ENCODE measurements around the gene CLEC4M. TPM values are rescaled to one million over a fixed set of nuclear protein-coding genes. Genes with fewer than 3 reads are reported as not detected.

The CLEC4M gene
- total and polyA plus RNA-seq, 2 experiments from 2014 or later: not detected

DNA sequence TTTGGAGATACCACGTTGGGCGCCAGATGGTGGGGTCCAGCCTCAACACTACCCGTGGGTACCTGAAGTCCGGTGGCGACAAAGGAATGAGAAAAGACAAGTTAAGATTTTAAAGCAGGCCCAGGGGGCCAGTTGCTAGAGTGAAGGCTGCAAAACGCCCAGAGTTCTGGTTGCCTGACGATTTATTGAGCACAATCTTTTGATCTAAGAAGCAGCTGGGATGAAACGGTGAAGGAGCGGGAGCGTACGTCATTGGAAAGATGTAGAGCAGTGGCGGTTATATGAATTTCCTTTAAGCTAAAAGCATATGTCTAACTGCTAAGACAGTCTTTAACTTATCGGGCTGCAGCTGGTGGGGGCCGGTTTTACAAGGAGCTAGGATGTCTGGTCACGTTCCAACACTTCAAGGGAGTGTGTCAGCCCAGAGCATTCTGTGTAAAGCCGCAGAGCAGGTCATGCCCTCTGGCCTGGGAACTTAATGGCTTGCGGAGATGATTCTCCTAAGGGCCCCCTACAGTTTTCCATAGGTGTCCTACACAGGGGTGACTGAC, 38.1 kb downstream of the CLEC4M start:
- peaks cover 32% of the 10 kb centered on the region for H3K9me3 Mint-ChIP-seq
- TF ChIP-seq, protein P1, sequence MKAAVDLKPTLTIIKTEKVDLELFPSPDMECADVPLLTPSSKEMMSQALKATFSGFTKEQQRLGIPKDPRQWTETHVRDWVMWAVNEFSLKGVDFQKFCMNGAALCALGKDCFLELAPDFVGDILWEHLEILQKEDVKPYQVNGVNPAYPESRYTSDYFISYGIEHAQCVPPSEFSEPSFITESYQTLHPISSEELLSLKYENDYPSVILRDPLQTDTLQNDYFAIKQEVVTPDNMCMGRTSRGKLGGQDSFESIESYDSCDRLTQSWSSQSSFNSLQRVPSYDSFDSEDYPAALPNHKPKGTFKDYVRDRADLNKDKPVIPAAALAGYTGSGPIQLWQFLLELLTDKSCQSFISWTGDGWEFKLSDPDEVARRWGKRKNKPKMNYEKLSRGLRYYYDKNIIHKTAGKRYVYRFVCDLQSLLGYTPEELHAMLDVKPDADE (IDR thresholded peaks at IDR 0.05): no peak
- peaks cover 24% of the 10 kb centered on the region for H3K36me3 Mint-ChIP-seq (ENCODE audit: low read depth)
- Histone ChIP-seq H3K27ac (ENCODE audit: low read depth) (no peak overlapping the region), H3K36me3 (ENCODE audit: insufficient read depth) (no peaks in the 10 kb centered on the region), H3K4me2 (no peak overlapping the region), H3K4me3 (no peak overlapping the region), H3K27me3 (ENCODE audit: insufficient read depth) (peaks cover 10% of the 10 kb centered on the region; the same call in 1 of the 2 replicates), H3K79me2 (replicated peaks; ENCODE audit: insufficient read depth) (no peaks in the 10 kb centered on the region), H3K9me2 (ENCODE audit: insufficient read depth) (no peaks in the 10 kb centered on the region), H2AFZ (no peak overlapping the region), H3K4me1 (ENCODE audit: insufficient read depth) (peaks cover 7% of the 10 kb centered on the region; the same call in 1 of the 2 replicates), H4K20me1 (replicated peaks; ENCODE audit: insufficient read depth) (no peaks in the 10 kb centered on the region), H3F3A (replicated peaks; ENCODE audit: low read depth) (no peaks in the 10 kb centered on the region)
- peaks cover 12% of the 10 kb centered on the region; the same call in 2 of the 3 replicates for H3K4me1 Mint-ChIP-seq
- H3K27me3 Mint-ChIP-seq (ENCODE audit: insufficient read depth, low read depth, poor library complexity): peaks cover 2% of the 10 kb centered on the region
- no peak overlapping the region for H3K27ac Mint-ChIP-seq
- no peak for ATAC-seq
- H3K4me3 Mint-ChIP-seq: no peak overlapping the region
- no peak for DNase-seq (ENCODE audit: low spot score)

DNA sequence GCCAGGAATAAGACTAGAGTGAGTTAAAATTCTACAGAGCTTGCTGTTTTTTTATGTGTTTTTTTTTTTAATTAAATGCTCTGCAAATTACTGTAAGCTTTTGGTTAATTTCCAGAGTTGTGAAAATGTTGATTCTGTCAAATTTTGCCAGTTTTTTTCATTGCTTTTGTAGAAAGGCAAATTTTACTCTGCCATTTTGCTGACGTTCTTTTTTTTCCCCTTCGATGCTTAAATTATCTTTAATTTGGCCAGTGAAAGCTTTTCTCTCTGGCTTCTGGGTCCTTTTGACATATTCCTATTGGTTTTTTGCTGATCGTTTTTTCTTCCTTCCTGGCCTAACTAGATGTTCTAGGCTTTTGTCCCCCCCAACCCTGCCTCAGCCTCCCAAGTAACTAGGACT, 43.2 kb downstream of the CLEC4M start:
- Mint-ChIP-seq H3K4me1 (peaks cover 3% of the 10 kb centered on the region; the same call in 2 of the 3 replicates), H3K4me3 (no peak overlapping the region), H3K27ac (no peak overlapping the region), H3K27me3 (ENCODE audit: insufficient read depth, low read depth, poor library complexity) (peaks cover 5% of the 10 kb centered on the region), H3K36me3 (ENCODE audit: low read depth) (peaks cover 19% of the 10 kb centered on the region), H3K9me3 (peaks cover 24% of the 10 kb centered on the region)
- Histone ChIP-seq H3F3A (replicated peaks; ENCODE audit: low read depth) (no peaks in the 10 kb centered on the region), H3K27me3 (ENCODE audit: insufficient read depth) (no peaks in the 10 kb centered on the region), H4K20me1 (replicated peaks; ENCODE audit: insufficient read depth) (no peaks in the 10 kb centered on the region), H2AFZ (no peak overlapping the region), H3K9me2 (ENCODE audit: insufficient read depth) (no peaks in the 10 kb centered on the region), H3K4me1 (ENCODE audit: insufficient read depth) (no peaks in the 10 kb centered on the region), H3K4me2 (no peak overlapping the region), H3K79me2 (replicated peaks; ENCODE audit: insufficient read depth) (no peaks in the 10 kb centered on the region), H3K27ac (ENCODE audit: low read depth) (no peak overlapping the region), H3K36me3 (ENCODE audit: insufficient read depth) (no peaks in the 10 kb centered on the region; the same call in 1 of the 2 replicates), H3K4me3 (no peak overlapping the region)
- ATAC-seq (no peak), DNase-seq (ENCODE audit: low spot score) (no peak)
- no peak for TF ChIP-seq NANOG (IDR thresholded peaks at IDR 0.05; ENCODE audit: borderline replicate concordance)
- TF ChIP-seq EZH2phosphoT487 (IDR thresholded peaks at IDR 0.05; ENCODE audit: unreplicated experiment): no peak
- TF ChIP-seq, protein P1 (IDR thresholded peaks at IDR 0.05): no peak
- no peak for TF ChIP-seq REST (IDR thresholded peaks at IDR 0.05; ENCODE audit: unreplicated experiment)
- TF ChIP-seq, protein P2, sequence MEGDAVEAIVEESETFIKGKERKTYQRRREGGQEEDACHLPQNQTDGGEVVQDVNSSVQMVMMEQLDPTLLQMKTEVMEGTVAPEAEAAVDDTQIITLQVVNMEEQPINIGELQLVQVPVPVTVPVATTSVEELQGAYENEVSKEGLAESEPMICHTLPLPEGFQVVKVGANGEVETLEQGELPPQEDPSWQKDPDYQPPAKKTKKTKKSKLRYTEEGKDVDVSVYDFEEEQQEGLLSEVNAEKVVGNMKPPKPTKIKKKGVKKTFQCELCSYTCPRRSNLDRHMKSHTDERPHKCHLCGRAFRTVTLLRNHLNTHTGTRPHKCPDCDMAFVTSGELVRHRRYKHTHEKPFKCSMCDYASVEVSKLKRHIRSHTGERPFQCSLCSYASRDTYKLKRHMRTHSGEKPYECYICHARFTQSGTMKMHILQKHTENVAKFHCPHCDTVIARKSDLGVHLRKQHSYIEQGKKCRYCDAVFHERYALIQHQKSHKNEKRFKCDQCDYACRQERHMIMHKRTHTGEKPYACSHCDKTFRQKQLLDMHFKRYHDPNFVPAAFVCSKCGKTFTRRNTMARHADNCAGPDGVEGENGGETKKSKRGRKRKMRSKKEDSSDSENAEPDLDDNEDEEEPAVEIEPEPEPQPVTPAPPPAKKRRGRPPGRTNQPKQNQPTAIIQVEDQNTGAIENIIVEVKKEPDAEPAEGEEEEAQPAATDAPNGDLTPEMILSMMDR (conservative IDR thresholded peaks at IDR 0.05; ENCODE audit: low read depth in 2 of 2): no peak
- no peak for TF ChIP-seq ZNF114 (CRISPR knock-in tag; IDR thresholded peaks at IDR 0.05)

Measured in GM23338 (cell line).